Measurements from ENCODE around the gene BRF1. TPM values are rescaled to one million over a fixed set of nuclear protein-coding genes. Genes with fewer than 3 reads are reported as not detected.

The BRF1 gene
- total and polyA plus RNA-seq, 8 donors = 13.6 to 50.2 (median 20.4) TPM

DNA sequence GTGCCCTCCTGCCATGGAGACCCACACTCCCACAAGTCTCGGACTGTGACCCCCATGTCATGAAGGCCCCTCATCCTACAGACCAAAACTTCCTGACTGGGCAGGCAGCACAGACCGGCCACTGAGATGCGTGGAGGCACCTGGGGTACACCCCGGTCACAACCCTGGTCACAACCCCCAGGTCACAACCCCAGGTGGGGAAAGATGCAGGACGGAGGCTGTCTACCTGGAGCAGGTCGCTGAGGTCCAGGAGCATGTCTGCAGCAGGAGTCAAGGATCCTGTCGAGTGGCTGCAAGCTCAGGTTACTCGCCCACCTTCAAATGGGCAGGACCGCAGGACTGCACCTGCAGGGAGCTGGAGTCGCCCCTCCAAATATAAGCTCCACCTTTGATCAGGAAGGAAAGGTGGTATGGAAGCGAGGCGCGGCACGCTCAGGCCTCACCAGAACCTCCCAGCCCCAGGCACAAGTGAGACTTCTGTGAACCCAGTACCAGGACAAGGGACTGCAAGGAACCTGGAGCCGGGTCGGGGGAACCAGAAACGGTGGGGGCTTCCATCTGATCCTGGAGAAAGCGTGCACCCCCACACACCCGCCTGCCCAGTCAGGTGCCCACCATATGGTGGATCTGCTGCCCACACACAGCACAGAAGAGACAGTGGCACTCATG is 44.4 kb downstream of the BRF1 start:
- WGBS, 2 donors = 93 to 95% methylated on average over 19 of the region's 19 CpGs
- Histone ChIP-seq H3K4me3 (no peak overlapping the region), H3K4me1 (peaks cover 0 to 10% (median 0%) of the 10 kb centered on the region in 3 donors), H3K9me3 (no peaks in the 10 kb centered on the region), H3K36me3 (peaks cover 0 to 6% (median 4%) of the 10 kb centered on the region in 3 donors), H3K27me3 (no peaks in the 10 kb centered on the region), H3K27ac (no peak overlapping the region)
- TF ChIP-seq, protein P1, sequence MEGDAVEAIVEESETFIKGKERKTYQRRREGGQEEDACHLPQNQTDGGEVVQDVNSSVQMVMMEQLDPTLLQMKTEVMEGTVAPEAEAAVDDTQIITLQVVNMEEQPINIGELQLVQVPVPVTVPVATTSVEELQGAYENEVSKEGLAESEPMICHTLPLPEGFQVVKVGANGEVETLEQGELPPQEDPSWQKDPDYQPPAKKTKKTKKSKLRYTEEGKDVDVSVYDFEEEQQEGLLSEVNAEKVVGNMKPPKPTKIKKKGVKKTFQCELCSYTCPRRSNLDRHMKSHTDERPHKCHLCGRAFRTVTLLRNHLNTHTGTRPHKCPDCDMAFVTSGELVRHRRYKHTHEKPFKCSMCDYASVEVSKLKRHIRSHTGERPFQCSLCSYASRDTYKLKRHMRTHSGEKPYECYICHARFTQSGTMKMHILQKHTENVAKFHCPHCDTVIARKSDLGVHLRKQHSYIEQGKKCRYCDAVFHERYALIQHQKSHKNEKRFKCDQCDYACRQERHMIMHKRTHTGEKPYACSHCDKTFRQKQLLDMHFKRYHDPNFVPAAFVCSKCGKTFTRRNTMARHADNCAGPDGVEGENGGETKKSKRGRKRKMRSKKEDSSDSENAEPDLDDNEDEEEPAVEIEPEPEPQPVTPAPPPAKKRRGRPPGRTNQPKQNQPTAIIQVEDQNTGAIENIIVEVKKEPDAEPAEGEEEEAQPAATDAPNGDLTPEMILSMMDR (IDR thresholded peaks at IDR 0.05) = no peak
- ATAC-seq (no peak), DNase-seq (peak in 1 of 6 donors; percentile 55), FAIRE-seq (no peak)
- intact Hi-C loops (cut with DNase I) = no loop called here

- Histone ChIP-seq H3K27ac (no peak overlapping the region), H3K36me3 (peaks cover 0 to 15% (median 4%) of the 10 kb centered on the region in 3 donors), H3K4me3 (no peak overlapping the region), H3K4me1 (peaks cover 0 to 10% (median 0%) of the 10 kb centered on the region in 3 donors), H3K27me3 (no peaks in the 10 kb centered on the region), H3K9me3 (no peaks in the 10 kb centered on the region)
- ATAC-seq = no peak
- intact Hi-C loops (cut with DNase I) = no loop called here
- 87 to 88% methylated on average over 6 of the region's 6 CpGs for WGBS, 2 donors
- FAIRE-seq = no peak
- DNase-seq = no peak
- TF ChIP-seq, protein P1 (IDR thresholded peaks at IDR 0.05) = no peak
These were observed 45.7 kb downstream of the BRF1 start for GRCh38 chr14:105255021-105255507.

GRCh38 chr14:105253329-105253682 is 47.5 kb downstream of the BRF1 start:
- Histone ChIP-seq H3K27ac (no peak overlapping the region), H3K36me3 (peaks cover 0 to 15% (median 4%) of the 10 kb centered on the region in 3 donors), H3K27me3 (no peaks in the 10 kb centered on the region), H3K4me3 (no peak overlapping the region), H3K4me1 (no peaks in the 10 kb centered on the region), H3K9me3 (no peaks in the 10 kb centered on the region)
- TF ChIP-seq, protein P1 (IDR thresholded peaks at IDR 0.05) = no peak
- peak in 1 of 6 donors; percentile 68 for DNase-seq
- ATAC-seq = no peak
- no peak for FAIRE-seq
- intact Hi-C loops (cut with DNase I) = no loop called here
- WGBS, 2 donors = 91 to 99% methylated on average over 6 to 9 of the region's 9 CpGs

- Histone ChIP-seq H3K27me3 (no peaks in the 10 kb centered on the region), H3K27ac (no peak overlapping the region), H3K36me3 (peaks cover 0 to 15% (median 4%) of the 10 kb centered on the region in 3 donors), H3K4me3 (no peak overlapping the region), H3K4me1 (no peaks in the 10 kb centered on the region), H3K9me3 (no peaks in the 10 kb centered on the region)
- peak in 1 of 6 donors; percentile 56 for DNase-seq
- no peak for FAIRE-seq
- ATAC-seq = no peak
- TF ChIP-seq, protein P1 (IDR thresholded peaks at IDR 0.05) = no peak
- 92 to 94% methylated on average over 21 of the region's 21 CpGs for WGBS, 2 donors
- intact Hi-C loops (cut with DNase I) = no loop called here
These were observed 48.1 kb downstream of the BRF1 start for GRCh38 chr14:105252552-105253328.

All from pancreas (tissue), 10 donors.